GM12891 (cell line): ENCODE measurements around the gene NKX6-2.
A peak's percentile ranks its signal among the peaks of the same experiment; 100 is the strongest.

Experiments
- DNase-seq: peaks from one replicate; pipeline ENCODE4 v3.0.0; 2011; ENCODE audit warnings: low spot score; ENCODE audit not compliant: insufficient read length
- FAIRE-seq: peaks from 2 replicates; lab custom pipeline; 2011; peaks lifted over from hg19 to GRCh38; lab: Jason Lieb, UNC
- PAX5 ChIP-seq: IDR thresholded peaks from 2 replicates; pipeline ENCODE4 v1.6.1; 2011; ENCODE audit warnings: low read length, moderate library complexity, mild to moderate bottlenecking; ENCODE audit not compliant: insufficient read depth, severe bottlenecking
- POLR2A ChIP-seq: IDR thresholded peaks from 2 replicates; pipeline ENCODE4 v1.6.1; 2011; ENCODE audit warnings: low read depth, low read length, control low read depth
- POLR2AphosphoS5 ChIP-seq: IDR thresholded peaks from 2 replicates; pipeline ENCODE4 v1.6.1; 2011; ENCODE audit warnings: low read depth, low read length, control low read depth
- POU2F2 ChIP-seq: IDR thresholded peaks from 2 replicates; pipeline ENCODE4 v1.6.1; 2011; ENCODE audit warnings: low read depth, mild to moderate bottlenecking, control low read depth, low read length, moderate library complexity
- SPI1 ChIP-seq: IDR thresholded peaks from 2 replicates; pipeline ENCODE4 v1.6.1; 2011; ENCODE audit warnings: low read depth, low read length, control low read depth
- TAF1 ChIP-seq: IDR thresholded peaks from 2 replicates; pipeline ENCODE4 v1.6.1; 2011; ENCODE audit warnings: low read depth, low read length, control low read depth

Gene NKX6-2

GRCh38 chr10:132755166-132755711 is 30.7 kb downstream of the NKX6-2 start:
- DNase-seq (no peak), FAIRE-seq (peak; percentile 90)
- TF ChIP-seq PAX5 = no peak
- TF ChIP-seq POU2F2 = 0 out of 2 replicates have a peak, but pooled peaks have one; percentile 19

GRCh38 chr10:132754071-132754470 is 31.9 kb downstream of the NKX6-2 start:
- DNase-seq (no peak), FAIRE-seq (no peak)
- TF ChIP-seq POLR2A (no peak), TAF1 (no peak), SPI1 (no peak), POU2F2 (no peak), POLR2AphosphoS5 (no peak), PAX5 (no peak)

- TF ChIP-seq PAX5 = no peak
- no peak for TF ChIP-seq POU2F2
- TF ChIP-seq TAF1 = no peak
- no peak for TF ChIP-seq SPI1
- DNase-seq = no peak
- no peak for FAIRE-seq
Measured at GRCh38 chr10:132753596-132753995, 32.4 kb downstream of the NKX6-2 start.

- FAIRE-seq = no peak
- TF ChIP-seq POU2F2 (no peak), POLR2AphosphoS5 (no peak), POLR2A (no peak), PAX5 (no peak), TAF1 (no peak), SPI1 (no peak)
- no peak for DNase-seq
Measured at GRCh38 chr10:132752961-132753360, 33.0 kb downstream of the NKX6-2 start.

- FAIRE-seq (no peak), DNase-seq (no peak)
- TF ChIP-seq PAX5 (no peak), POLR2A (no peak), SPI1 (no peak), TAF1 (no peak), POLR2AphosphoS5 (no peak)
Measured at GRCh38 chr10:132752378-132752777, 33.6 kb downstream of the NKX6-2 start.

GRCh38 chr10:132750936-132751335 is 35.0 kb downstream of the NKX6-2 start:
- no peak for DNase-seq
- TF ChIP-seq POLR2AphosphoS5 (no peak), SPI1 (no peak), POU2F2 (no peak), POLR2A (no peak), PAX5 (no peak), TAF1 (no peak)
- no peak for FAIRE-seq

- no peak for DNase-seq
- TF ChIP-seq PAX5 (no peak), POLR2AphosphoS5 (no peak), SPI1 (no peak), POLR2A (no peak), POU2F2 (no peak), TAF1 (no peak)
- FAIRE-seq = no peak
Measured at GRCh38 chr10:132749371-132749795, 36.6 kb downstream of the NKX6-2 start.

- DNase-seq (no peak), FAIRE-seq (no peak)
- TF ChIP-seq TAF1 (no peak), POLR2AphosphoS5 (no peak), PAX5 (no peak), POU2F2 (no peak)
Measured at GRCh38 chr10:132748545-132749370, 37.2 kb downstream of the NKX6-2 start.

- no peak for DNase-seq
- TF ChIP-seq TAF1 = no peak
- TF ChIP-seq POLR2AphosphoS5 = no peak
- no peak for TF ChIP-seq POU2F2
- TF ChIP-seq POLR2A = no peak
- no peak for TF ChIP-seq PAX5
- TF ChIP-seq SPI1 = no peak
- FAIRE-seq = no peak
Measured at GRCh38 chr10:132748135-132748534, 37.8 kb downstream of the NKX6-2 start.
